Brain microvascular endothelial cell (primary cell): Measurements from ENCODE around the gene PROK2.

Experiments used
- DNase-seq: peaks from one replicate; pipeline ENCODE4 v3.0.0-alpha.2; 2020
- H3K27ac ChIP-seq: fragments of 250-450 bp; sonication (Bioruptor Pico); 2 replicates; pipeline ENCODE4 v1.5.1; 2020; ENCODE audit warnings: mild to moderate bottlenecking, moderate library complexity
- H3K27me3 ChIP-seq: fragments of 250-450 bp; sonication (Bioruptor Pico); replicated peaks from 2 replicates; pipeline ENCODE4 v1.5.1; 2020; ENCODE audit warnings: mild to moderate bottlenecking
- H3K36me3 ChIP-seq: fragments of 250-450 bp; sonication (Bioruptor Pico); replicated peaks from 2 replicates; pipeline ENCODE4 v1.5.1; 2020; ENCODE audit warnings: mild to moderate bottlenecking
- H3K4me3 ChIP-seq: 2 replicates; pipeline ENCODE4 v1.5.1; 2011; ENCODE audit warnings: low read depth, mild to moderate bottlenecking, control low read depth, low read length, moderate library complexity
- CTCF ChIP-seq: IDR thresholded peaks from 2 replicates; pipeline ENCODE4 v1.5.1; 2011; ENCODE audit warnings: low read depth, mild to moderate bottlenecking, moderate library complexity, low read length, control low read depth, inconsistent platforms; ENCODE audit errors: missing control alignments
- in situ Hi-C: cut with HindIII; loops from 2 replicates; pipeline ENCODE4 v1.10.0; 2017; ENCODE audit warnings: low sequenced_read_pairs, low pct_ligation_motif_present

The PROK2 gene, protein sequence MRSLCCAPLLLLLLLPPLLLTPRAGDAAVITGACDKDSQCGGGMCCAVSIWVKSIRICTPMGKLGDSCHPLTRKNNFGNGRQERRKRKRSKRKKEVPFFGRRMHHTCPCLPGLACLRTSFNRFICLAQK

DNA sequence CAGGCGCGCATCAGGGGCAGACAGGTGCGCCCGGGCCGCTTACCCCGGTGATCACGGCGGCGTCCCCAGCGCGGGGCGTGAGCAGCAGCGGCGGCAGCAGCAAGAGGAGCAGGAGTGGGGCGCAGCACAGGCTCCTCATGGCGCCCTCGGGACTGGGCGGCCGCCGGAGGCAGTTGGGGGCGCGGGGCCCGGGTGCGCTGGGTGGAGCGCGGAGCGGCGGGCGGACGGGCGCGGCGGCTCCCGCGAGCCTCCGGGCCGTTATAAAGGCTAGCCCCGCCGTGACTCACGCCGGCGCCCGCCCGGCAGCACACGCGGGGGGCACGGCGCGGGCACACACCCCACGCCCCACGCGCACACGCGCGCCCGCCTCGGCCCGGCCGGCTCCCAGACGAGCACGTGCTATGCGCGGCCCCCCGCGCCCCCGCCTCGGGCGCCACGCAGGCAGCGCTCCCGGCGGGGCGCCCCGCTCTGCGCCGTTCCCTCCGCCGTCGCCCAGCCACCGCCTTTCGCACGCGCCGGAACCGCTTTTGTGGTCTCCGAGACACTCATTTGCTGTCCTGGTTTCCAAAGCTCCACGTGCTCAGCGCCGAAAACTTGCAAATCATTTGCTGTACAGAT, at the start of gene PROK2:
Gene PROK2, minus strand, starts transcription at position 235 of the 618 bp plus-strand sequence. Its CDS starts 96 bp downstream, at position 139.
- H3K4me3 ChIP-seq: no peak within 1 kb of the TSS
- in situ Hi-C loops: no loop called here
- peaks cover 56% of the 10 kb centered on the region for H3K27me3 ChIP-seq
- no peak for TF ChIP-seq CTCF
- H3K27ac ChIP-seq: no peak within 1 kb of the TSS
- DNase-seq: no peak
- H3K36me3 ChIP-seq: no peaks in the 10 kb centered on the region

GRCh38 chr3:71831599-71831998, 46.7 kb upstream of the PROK2 start:
- Histone ChIP-seq H3K27ac (no peak overlapping the region), H3K27me3 (no peaks in the 10 kb centered on the region), H3K4me3 (no peak overlapping the region), H3K36me3 (no peaks in the 10 kb centered on the region)
- in situ Hi-C loops: no loop called here
- no peak for DNase-seq
- TF ChIP-seq CTCF: no peak

- in situ Hi-C loops: no loop called here
- no peak for DNase-seq
- Histone ChIP-seq H3K36me3 (no peaks in the 10 kb centered on the region), H3K27ac (no peak overlapping the region), H3K4me3 (no peak overlapping the region), H3K27me3 (peaks cover 1% of the 10 kb centered on the region)
- no peak for TF ChIP-seq CTCF
Observed at GRCh38 chr3:71825551-71826283, 40.8 kb upstream of the PROK2 start.

GRCh38 chr3:71821116-71821515, 36.2 kb upstream of the PROK2 start:
- Histone ChIP-seq H3K27me3 (peaks cover 1% of the 10 kb centered on the region), H3K4me3 (no peak overlapping the region), H3K36me3 (no peaks in the 10 kb centered on the region), H3K27ac (no peak overlapping the region)
- no peak for DNase-seq
- TF ChIP-seq CTCF: no peak
- in situ Hi-C loops: no loop called here

DNA sequence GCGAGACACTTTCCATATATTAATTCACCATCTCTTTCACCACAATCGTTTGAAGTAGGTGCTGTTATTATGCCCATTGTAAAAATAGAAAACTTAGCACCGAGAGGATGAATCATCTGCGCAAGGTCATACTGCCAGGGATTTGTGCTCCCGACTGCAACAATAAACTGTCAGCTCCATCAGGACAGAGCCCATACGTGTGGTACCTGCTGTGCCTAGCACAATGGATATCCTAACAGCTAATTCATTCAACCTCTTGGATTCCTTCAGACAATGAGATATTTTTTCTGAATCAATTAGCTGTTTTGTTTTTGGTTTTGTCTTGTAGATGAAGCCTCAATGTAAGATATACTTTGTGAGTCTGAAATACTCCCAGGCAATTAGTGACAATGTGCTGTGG, 32.3 kb upstream of the PROK2 start:
- no peaks in the 10 kb centered on the region for H3K36me3 ChIP-seq
- H3K27ac ChIP-seq: no peak overlapping the region
- no peak for DNase-seq
- H3K4me3 ChIP-seq: no peak overlapping the region
- in situ Hi-C loops: no loop called here
- TF ChIP-seq CTCF: no peak
- peaks cover 1% of the 10 kb centered on the region for H3K27me3 ChIP-seq
